ENCODE results near the gene MRFAP1. TPM values are rescaled to one million over a fixed set of nuclear protein-coding genes. Genes with fewer than 3 reads are reported as not detected.

The MRFAP1 gene
- total RNA-seq, 1 experiment from 2014 or later, result 212 TPM

- peak; percentile 77 for DNase-seq (ENCODE audit: low read depth, low spot score)
- TF ChIP-seq, protein P1, sequence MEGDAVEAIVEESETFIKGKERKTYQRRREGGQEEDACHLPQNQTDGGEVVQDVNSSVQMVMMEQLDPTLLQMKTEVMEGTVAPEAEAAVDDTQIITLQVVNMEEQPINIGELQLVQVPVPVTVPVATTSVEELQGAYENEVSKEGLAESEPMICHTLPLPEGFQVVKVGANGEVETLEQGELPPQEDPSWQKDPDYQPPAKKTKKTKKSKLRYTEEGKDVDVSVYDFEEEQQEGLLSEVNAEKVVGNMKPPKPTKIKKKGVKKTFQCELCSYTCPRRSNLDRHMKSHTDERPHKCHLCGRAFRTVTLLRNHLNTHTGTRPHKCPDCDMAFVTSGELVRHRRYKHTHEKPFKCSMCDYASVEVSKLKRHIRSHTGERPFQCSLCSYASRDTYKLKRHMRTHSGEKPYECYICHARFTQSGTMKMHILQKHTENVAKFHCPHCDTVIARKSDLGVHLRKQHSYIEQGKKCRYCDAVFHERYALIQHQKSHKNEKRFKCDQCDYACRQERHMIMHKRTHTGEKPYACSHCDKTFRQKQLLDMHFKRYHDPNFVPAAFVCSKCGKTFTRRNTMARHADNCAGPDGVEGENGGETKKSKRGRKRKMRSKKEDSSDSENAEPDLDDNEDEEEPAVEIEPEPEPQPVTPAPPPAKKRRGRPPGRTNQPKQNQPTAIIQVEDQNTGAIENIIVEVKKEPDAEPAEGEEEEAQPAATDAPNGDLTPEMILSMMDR (IDR thresholded peaks at IDR 0.05), result no peak
- TF ChIP-seq SIN3A (IDR thresholded peaks at IDR 0.05; ENCODE audit: borderline replicate concordance, insufficient read depth, low read depth, low read length) (no peak; the same call in 1 of the 2 replicates), POLR2AphosphoS5 (IDR thresholded peaks at IDR 0.05; ENCODE audit: low read depth, low read length) (peak; percentile 65)
- TF ChIP-seq, protein P2, sequence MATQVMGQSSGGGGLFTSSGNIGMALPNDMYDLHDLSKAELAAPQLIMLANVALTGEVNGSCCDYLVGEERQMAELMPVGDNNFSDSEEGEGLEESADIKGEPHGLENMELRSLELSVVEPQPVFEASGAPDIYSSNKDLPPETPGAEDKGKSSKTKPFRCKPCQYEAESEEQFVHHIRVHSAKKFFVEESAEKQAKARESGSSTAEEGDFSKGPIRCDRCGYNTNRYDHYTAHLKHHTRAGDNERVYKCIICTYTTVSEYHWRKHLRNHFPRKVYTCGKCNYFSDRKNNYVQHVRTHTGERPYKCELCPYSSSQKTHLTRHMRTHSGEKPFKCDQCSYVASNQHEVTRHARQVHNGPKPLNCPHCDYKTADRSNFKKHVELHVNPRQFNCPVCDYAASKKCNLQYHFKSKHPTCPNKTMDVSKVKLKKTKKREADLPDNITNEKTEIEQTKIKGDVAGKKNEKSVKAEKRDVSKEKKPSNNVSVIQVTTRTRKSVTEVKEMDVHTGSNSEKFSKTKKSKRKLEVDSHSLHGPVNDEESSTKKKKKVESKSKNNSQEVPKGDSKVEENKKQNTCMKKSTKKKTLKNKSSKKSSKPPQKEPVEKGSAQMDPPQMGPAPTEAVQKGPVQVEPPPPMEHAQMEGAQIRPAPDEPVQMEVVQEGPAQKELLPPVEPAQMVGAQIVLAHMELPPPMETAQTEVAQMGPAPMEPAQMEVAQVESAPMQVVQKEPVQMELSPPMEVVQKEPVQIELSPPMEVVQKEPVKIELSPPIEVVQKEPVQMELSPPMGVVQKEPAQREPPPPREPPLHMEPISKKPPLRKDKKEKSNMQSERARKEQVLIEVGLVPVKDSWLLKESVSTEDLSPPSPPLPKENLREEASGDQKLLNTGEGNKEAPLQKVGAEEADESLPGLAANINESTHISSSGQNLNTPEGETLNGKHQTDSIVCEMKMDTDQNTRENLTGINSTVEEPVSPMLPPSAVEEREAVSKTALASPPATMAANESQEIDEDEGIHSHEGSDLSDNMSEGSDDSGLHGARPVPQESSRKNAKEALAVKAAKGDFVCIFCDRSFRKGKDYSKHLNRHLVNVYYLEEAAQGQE (IDR thresholded peaks at IDR 0.05; ENCODE audit: insufficient read depth in 1 of 2, low read depth in 2 of 2, low read length in 1 of 2), result no peak
- H3K9me3 ChIP-seq (ENCODE audit: control insufficient read depth, insufficient read depth, low read depth, low read length), result no peaks in the 10 kb centered on the region
- in situ Hi-C loops (cut with HindIII; ENCODE audit: low pct_unique_long_range_greater_than_20kb, low sequenced_read_pairs), result no loop called here
- POLR2A ChIA-PET, result interaction anchor here (0.6 kb wide), 1 partner anchor 285 kb away, joined by 3 read pairs; no protein-coding TSS in a partner anchor
- peak overlapping the region; percentile 62 to 68 for H3K4me3 ChIP-seq (ENCODE audit: low read depth in 2 of 2, low read length in 2 of 2)
- BruUV-seq (replicated peaks), result no TSS peak
- CTCF ChIA-PET, result interaction anchor here (1.1 kb wide), 1 partner anchor 16 kb away, joined by 5 read pairs; no protein-coding TSS in a partner anchor
- H3K27ac ChIP-seq (ENCODE audit: low read length), result peak overlapping the region; percentile 89
- peak; percentile 91 for ATAC-seq
- H3K4me1 ChIP-seq (ENCODE audit: control insufficient read depth, insufficient read depth, low read length), result peaks cover 12% of the 10 kb centered on the region
- no peaks in the 10 kb centered on the region for H3K27me3 ChIP-seq (ENCODE audit: control insufficient read depth, insufficient read depth, low read length)
- peaks cover 2% of the 10 kb centered on the region for H3K36me3 ChIP-seq (ENCODE audit: control insufficient read depth, insufficient read depth, low read length)
- intact Hi-C loops (cut with micrococcal nuclease; ENCODE audit: unreplicated experiment), result no loop called here
Measured at GRCh38 chr4:6673660-6674499, 33.4 kb downstream of the MRFAP1 start.

DNA sequence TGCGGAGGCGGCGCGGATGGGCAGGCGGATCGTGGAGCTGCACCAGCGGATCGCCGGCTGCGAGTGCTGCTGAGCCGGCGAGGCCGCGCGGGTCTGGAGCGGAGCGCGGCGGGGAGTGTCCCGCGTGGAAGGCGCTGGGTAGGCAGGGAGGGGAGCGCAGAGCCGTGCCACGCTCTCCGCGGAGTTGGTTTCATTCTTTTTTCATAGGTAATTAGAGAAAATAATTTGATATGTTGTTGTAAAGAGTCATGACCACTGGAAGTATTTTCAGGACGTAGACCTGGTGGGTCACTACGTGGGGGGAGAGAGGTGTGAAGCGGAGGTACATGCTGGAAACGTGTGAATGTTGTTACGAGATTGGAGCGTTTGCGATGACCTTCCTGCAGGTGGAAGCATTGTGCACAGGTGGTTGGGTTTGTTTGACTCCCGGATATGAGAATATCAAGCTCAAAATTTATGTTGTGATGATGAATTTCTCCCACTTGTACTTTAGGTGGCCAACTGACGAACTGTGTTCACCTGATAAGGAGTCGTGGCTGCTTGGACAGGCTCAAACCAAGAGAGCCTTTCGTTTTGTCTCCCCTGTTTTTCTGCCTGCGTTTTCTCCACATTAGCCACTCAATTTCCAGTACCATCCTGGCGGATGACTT, 34.1 kb downstream of the MRFAP1 start:
- DNase-seq (ENCODE audit: low read depth, low spot score) (no peak), ATAC-seq (0 out of 2 replicates have a peak, but pooled peaks have one; percentile 28)
- Histone ChIP-seq H3K4me1 (ENCODE audit: control insufficient read depth, insufficient read depth, low read length) (peaks cover 12% of the 10 kb centered on the region), H3K36me3 (ENCODE audit: control insufficient read depth, insufficient read depth, low read length) (peaks cover 2% of the 10 kb centered on the region), H3K4me3 (ENCODE audit: low read depth in 2 of 2, low read length in 2 of 2) (peak overlapping the region; percentile 62 to 68), H3K27me3 (ENCODE audit: control insufficient read depth, insufficient read depth, low read length) (no peaks in the 10 kb centered on the region), H3K9me3 (ENCODE audit: control insufficient read depth, insufficient read depth, low read depth, low read length) (no peaks in the 10 kb centered on the region), H3K27ac (ENCODE audit: low read length) (peak overlapping the region; percentile 78)
- BruUV-seq (replicated peaks), result TSS peak; percentile 84
- in situ Hi-C loops (cut with HindIII; ENCODE audit: low pct_unique_long_range_greater_than_20kb, low sequenced_read_pairs) (no loop called here), intact Hi-C loops (cut with micrococcal nuclease; ENCODE audit: unreplicated experiment) (no loop called here)
- ChIA-PET POLR2A (interaction anchor here (0.6 to 0.7 kb wide), 2 partner anchors 377 to 961 kb away, joined by 3 to 6 read pairs; no protein-coding TSS in a partner anchor), CTCF (interaction anchor here (1.1 kb wide), 1 partner anchor 15 kb away, joined by 5 read pairs; no protein-coding TSS in a partner anchor)
- TF ChIP-seq, protein P1 (IDR thresholded peaks at IDR 0.05), result peak; percentile 63
- TF ChIP-seq TCF7L2 (IDR thresholded peaks at IDR 0.05; ENCODE audit: low read depth, low read length) (no peak), SIN3A (IDR thresholded peaks at IDR 0.05; ENCODE audit: borderline replicate concordance, insufficient read depth, low read depth, low read length) (0 out of 2 replicates have a peak, but pooled peaks have one; percentile 8)
